K562 (cell line): ENCODE data around the gene FRMD3. TPM values are rescaled to one million over a fixed set of nuclear protein-coding genes. Genes with fewer than 3 reads are reported as not detected.

ENCODE experiments used
- CHD4 ChIP-seq: fragments of 200-600 bp; sonication (generic); IDR thresholded peaks from 3 replicates; pipeline ENCODE4 v1.6.1; 2012; ENCODE audit warnings: low read depth, mild to moderate bottlenecking, mixed read lengths, low read length, inconsistent platforms; ENCODE audit not compliant: insufficient read depth, insufficient replicate concordance, poor library complexity, severe bottlenecking
- EGR1 ChIP-seq: fragments of 450-650 bp; conservative IDR thresholded peaks from 2 replicates; pipeline ENCODE4 v1.6.1; 2017; ENCODE audit warnings: mild to moderate bottlenecking
- RHOXF2B ChIP-seq: fragments of 250-450 bp; sonication (Bioruptor Pico); conservative IDR thresholded peaks from 2 replicates; pipeline ENCODE4 v1.5.1; 2021
- ZNF445 ChIP-seq: fragments of 250-450 bp; sonication (Bioruptor Pico); IDR thresholded peaks from 2 replicates; pipeline ENCODE4 v1.4.0; 2020; ENCODE audit warnings: low read depth, mild to moderate bottlenecking, moderate library complexity
- ZNF717 ChIP-seq: fragments of 250-450 bp; sonication (Bioruptor Pico); IDR thresholded peaks from 2 replicates; pipeline ENCODE4 v1.5.0; 2021
- polyA plus RNA-seq, 8 experiments: library from polyadenylated mRNA; depleted of rRNA in 4 of 8; stranded (reverse) in 5 of 8; unstranded in 3 of 8; fragments of >200 nt; fragmentation: Nextera tagmentation in 2 of 8; fragmentation: Illumina TruSeq in 1 of 8; extraction: Ambion mirVana in 2 of 8; extraction: Trizol in 1 of 8; gene quantifications; 2 replicates each; pipeline versions ENCODE4 v1.2.1 to v1.2.3, GENCODE V29; 2011 to 2014; ENCODE audit warnings: inconsistent platforms in 1 of 8, missing spikeins in 1 of 8
- total RNA-seq, 7 experiments: library from RNA; depleted of rRNA in 6 of 7; stranded (reverse); fragments of >200 nt in 6 of 7; fragmentation: Illumina TruSeq in 2 of 7; extraction: Trizol in 2 of 7; gene quantifications; 2 replicates each; pipeline versions ENCODE4 v1.2.1 to v1.2.3, GENCODE V29; 2011 to 2021; ENCODE audit warnings: low replicate concordance in 1 of 7
- TF ChIP-seq, protein P1 (sequence below): fragments of 450-650 bp; IDR thresholded peaks from 2 replicates; pipeline ENCODE4 v1.6.1; 2016; ENCODE audit warnings: mild to moderate bottlenecking, moderate library complexity

FRMD3 gene
- total and polyA plus RNA-seq, 9 of the 15 experiments (the other 6 are each of a cell fraction or from before 2014, with no cell fraction given), result 0.09 to 0.51 (median 0.21) TPM

DNA sequence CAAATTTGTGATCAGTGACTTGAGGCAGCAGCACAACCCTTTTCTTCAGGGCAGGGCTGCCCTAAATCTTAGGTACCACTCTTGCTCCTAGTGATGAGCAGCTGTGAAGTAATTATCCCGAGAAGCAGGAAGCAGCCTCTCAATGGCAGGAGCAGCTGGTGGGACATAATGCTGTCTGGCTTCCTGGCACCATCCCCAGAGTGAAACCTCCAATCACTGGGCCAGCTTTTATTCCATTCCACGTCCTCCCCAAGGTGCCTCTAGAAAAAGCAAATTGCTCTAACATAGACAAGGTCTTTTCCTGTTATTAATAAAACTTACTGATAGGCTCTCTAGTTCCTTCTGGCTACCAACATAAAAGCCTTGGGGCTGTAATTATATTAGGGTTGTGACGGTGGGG is 154.0 kb downstream of the FRMD3 start (continued):
- TF ChIP-seq EGR1 (no peak), RHOXF2B (CRISPR knock-in tag) (no peak), CHD4 (no peak), ZNF717 (CRISPR knock-in tag) (no peak), ZNF445 (CRISPR knock-in tag) (no peak)
- TF ChIP-seq, protein P1, sequence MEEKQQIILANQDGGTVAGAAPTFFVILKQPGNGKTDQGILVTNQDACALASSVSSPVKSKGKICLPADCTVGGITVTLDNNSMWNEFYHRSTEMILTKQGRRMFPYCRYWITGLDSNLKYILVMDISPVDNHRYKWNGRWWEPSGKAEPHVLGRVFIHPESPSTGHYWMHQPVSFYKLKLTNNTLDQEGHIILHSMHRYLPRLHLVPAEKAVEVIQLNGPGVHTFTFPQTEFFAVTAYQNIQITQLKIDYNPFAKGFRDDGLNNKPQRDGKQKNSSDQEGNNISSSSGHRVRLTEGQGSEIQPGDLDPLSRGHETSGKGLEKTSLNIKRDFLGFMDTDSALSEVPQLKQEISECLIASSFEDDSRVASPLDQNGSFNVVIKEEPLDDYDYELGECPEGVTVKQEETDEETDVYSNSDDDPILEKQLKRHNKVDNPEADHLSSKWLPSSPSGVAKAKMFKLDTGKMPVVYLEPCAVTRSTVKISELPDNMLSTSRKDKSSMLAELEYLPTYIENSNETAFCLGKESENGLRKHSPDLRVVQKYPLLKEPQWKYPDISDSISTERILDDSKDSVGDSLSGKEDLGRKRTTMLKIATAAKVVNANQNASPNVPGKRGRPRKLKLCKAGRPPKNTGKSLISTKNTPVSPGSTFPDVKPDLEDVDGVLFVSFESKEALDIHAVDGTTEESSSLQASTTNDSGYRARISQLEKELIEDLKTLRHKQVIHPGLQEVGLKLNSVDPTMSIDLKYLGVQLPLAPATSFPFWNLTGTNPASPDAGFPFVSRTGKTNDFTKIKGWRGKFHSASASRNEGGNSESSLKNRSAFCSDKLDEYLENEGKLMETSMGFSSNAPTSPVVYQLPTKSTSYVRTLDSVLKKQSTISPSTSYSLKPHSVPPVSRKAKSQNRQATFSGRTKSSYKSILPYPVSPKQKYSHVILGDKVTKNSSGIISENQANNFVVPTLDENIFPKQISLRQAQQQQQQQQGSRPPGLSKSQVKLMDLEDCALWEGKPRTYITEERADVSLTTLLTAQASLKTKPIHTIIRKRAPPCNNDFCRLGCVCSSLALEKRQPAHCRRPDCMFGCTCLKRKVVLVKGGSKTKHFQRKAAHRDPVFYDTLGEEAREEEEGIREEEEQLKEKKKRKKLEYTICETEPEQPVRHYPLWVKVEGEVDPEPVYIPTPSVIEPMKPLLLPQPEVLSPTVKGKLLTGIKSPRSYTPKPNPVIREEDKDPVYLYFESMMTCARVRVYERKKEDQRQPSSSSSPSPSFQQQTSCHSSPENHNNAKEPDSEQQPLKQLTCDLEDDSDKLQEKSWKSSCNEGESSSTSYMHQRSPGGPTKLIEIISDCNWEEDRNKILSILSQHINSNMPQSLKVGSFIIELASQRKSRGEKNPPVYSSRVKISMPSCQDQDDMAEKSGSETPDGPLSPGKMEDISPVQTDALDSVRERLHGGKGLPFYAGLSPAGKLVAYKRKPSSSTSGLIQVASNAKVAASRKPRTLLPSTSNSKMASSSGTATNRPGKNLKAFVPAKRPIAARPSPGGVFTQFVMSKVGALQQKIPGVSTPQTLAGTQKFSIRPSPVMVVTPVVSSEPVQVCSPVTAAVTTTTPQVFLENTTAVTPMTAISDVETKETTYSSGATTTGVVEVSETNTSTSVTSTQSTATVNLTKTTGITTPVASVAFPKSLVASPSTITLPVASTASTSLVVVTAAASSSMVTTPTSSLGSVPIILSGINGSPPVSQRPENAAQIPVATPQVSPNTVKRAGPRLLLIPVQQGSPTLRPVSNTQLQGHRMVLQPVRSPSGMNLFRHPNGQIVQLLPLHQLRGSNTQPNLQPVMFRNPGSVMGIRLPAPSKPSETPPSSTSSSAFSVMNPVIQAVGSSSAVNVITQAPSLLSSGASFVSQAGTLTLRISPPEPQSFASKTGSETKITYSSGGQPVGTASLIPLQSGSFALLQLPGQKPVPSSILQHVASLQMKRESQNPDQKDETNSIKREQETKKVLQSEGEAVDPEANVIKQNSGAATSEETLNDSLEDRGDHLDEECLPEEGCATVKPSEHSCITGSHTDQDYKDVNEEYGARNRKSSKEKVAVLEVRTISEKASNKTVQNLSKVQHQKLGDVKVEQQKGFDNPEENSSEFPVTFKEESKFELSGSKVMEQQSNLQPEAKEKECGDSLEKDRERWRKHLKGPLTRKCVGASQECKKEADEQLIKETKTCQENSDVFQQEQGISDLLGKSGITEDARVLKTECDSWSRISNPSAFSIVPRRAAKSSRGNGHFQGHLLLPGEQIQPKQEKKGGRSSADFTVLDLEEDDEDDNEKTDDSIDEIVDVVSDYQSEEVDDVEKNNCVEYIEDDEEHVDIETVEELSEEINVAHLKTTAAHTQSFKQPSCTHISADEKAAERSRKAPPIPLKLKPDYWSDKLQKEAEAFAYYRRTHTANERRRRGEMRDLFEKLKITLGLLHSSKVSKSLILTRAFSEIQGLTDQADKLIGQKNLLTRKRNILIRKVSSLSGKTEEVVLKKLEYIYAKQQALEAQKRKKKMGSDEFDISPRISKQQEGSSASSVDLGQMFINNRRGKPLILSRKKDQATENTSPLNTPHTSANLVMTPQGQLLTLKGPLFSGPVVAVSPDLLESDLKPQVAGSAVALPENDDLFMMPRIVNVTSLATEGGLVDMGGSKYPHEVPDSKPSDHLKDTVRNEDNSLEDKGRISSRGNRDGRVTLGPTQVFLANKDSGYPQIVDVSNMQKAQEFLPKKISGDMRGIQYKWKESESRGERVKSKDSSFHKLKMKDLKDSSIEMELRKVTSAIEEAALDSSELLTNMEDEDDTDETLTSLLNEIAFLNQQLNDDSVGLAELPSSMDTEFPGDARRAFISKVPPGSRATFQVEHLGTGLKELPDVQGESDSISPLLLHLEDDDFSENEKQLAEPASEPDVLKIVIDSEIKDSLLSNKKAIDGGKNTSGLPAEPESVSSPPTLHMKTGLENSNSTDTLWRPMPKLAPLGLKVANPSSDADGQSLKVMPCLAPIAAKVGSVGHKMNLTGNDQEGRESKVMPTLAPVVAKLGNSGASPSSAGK, result no peak
